KMS-11 (cell line): Measurements from ENCODE around the gene EFCAB6.

Experiments
- H2AFZ ChIP-seq: fragments of 200-600 bp; sonication (generic); 2 replicates; pipeline ENCODE4 v1.6.1; 2016; ENCODE audit warnings: antibody characterized with exemption, mixed run types, low read depth
- H3K27ac ChIP-seq: fragments of 200-600 bp; sonication (generic); 2 replicates; pipeline ENCODE4 v1.6.1; 2016; ENCODE audit warnings: mild to moderate bottlenecking, mixed run types
- H3K27me3 ChIP-seq: fragments of 200-600 bp; sonication (generic); 2 replicates; pipeline ENCODE4 v1.6.1; 2017; ENCODE audit warnings: mild to moderate bottlenecking, low read depth, mixed run types, moderate library complexity; ENCODE audit not compliant: insufficient read depth
- H3K36me3 ChIP-seq: fragments of 200-600 bp; sonication (generic); 2 replicates; pipeline ENCODE4 v1.6.1; 2017; ENCODE audit warnings: mild to moderate bottlenecking, mixed run types; ENCODE audit not compliant: insufficient read depth
- H3K4me1 ChIP-seq: fragments of 200-600 bp; sonication (generic); 2 replicates; pipeline ENCODE4 v1.6.1; 2016; ENCODE audit warnings: mild to moderate bottlenecking, low read depth, mixed run types; ENCODE audit not compliant: poor library complexity, severe bottlenecking
- H3K4me2 ChIP-seq: fragments of 200-600 bp; sonication (generic); 2 replicates; pipeline ENCODE4 v1.7.0; 2016; ENCODE audit warnings: mild to moderate bottlenecking, mixed run types
- H3K4me3 ChIP-seq: fragments of 200-600 bp; sonication (generic); IDR thresholded peaks from 2 replicates; pipeline ENCODE4 v1.6.1; 2017; ENCODE audit warnings: low read depth, low read length, mixed read lengths; ENCODE audit not compliant: insufficient read depth
- H3K79me2 ChIP-seq: fragments of 200-600 bp; sonication (generic); 2 replicates; pipeline ENCODE4 v1.6.1; 2016; ENCODE audit warnings: low read depth, mixed run types; ENCODE audit not compliant: insufficient read depth
- H3K9ac ChIP-seq: fragments of 200-600 bp; sonication (generic); 2 replicates; pipeline ENCODE4 v1.6.1; 2016; ENCODE audit warnings: mild to moderate bottlenecking, mixed run types
- H4K20me1 ChIP-seq: fragments of 200-600 bp; sonication (generic); 2 replicates; pipeline ENCODE4 v1.6.1; 2016; ENCODE audit warnings: mild to moderate bottlenecking, mixed run types; ENCODE audit not compliant: insufficient read depth
- CTCF ChIP-seq: fragments of 200-600 bp; sonication (generic); conservative IDR thresholded peaks from 2 replicates; pipeline ENCODE4 v1.6.1; 2017; ENCODE audit warnings: low read depth, mild to moderate bottlenecking, antibody characterized with exemption, low read length, moderate library complexity, mixed read lengths

Gene EFCAB6

DNA sequence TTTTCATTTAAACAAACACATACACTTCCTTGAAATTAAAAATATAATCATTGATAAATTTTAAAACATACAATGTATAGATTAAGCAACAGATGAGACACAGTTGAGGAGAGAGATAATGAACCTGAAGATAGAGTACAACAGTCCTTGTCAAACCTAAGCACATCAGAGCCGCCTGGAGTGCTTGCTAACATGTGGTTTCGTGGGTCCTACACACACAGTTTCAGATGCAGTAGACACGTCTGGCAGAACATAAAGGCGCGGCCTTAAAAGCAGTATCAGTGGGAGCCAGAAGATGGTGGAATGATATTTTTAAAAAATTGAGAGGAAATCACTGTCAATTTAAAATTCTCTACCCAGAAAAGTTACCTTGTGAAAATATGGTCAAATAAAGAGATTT is 265.9 kb downstream of the EFCAB6 start:
- H3K36me3 ChIP-seq = no peaks in the 10 kb centered on the region
- H3K27me3 ChIP-seq = peaks cover 2% of the 10 kb centered on the region; the same call in 1 of the 2 replicates
- H4K20me1 ChIP-seq = no peaks in the 10 kb centered on the region
- no peaks in the 10 kb centered on the region for H3K79me2 ChIP-seq
- H3K4me1 ChIP-seq = no peaks in the 10 kb centered on the region
- H2AFZ ChIP-seq = no peak overlapping the region
- no peak for TF ChIP-seq CTCF
- no peak overlapping the region for H3K4me3 ChIP-seq
- no peak overlapping the region for H3K4me2 ChIP-seq
- H3K9ac ChIP-seq = no peak overlapping the region
- H3K27ac ChIP-seq = no peak overlapping the region

- Histone ChIP-seq H3K4me3 (no peak overlapping the region), H3K9ac (no peak overlapping the region), H3K4me1 (no peaks in the 10 kb centered on the region), H3K4me2 (no peak overlapping the region), H3K79me2 (no peaks in the 10 kb centered on the region), H2AFZ (no peak overlapping the region), H3K36me3 (no peaks in the 10 kb centered on the region), H3K27ac (no peak overlapping the region), H3K27me3 (peaks cover 2% of the 10 kb centered on the region; the same call in 1 of the 2 replicates), H4K20me1 (no peaks in the 10 kb centered on the region)
- no peak for TF ChIP-seq CTCF
Observed at GRCh38 chr22:43544289-43544673, 267.8 kb downstream of the EFCAB6 start.

GRCh38 chr22:43543522-43544288 is 268.4 kb downstream of the EFCAB6 start:
- no peaks in the 10 kb centered on the region for H4K20me1 ChIP-seq
- H3K4me2 ChIP-seq = no peak overlapping the region
- no peaks in the 10 kb centered on the region for H3K79me2 ChIP-seq
- no peak overlapping the region for H3K27ac ChIP-seq
- no peak overlapping the region for H3K9ac ChIP-seq
- no peaks in the 10 kb centered on the region for H3K4me1 ChIP-seq
- no peaks in the 10 kb centered on the region for H3K36me3 ChIP-seq
- no peak for TF ChIP-seq CTCF
- no peak overlapping the region for H3K4me3 ChIP-seq
- no peak overlapping the region for H2AFZ ChIP-seq
- H3K27me3 ChIP-seq = peaks cover 2% of the 10 kb centered on the region; the same call in 1 of the 2 replicates

GRCh38 chr22:43542681-43543521 is 269.2 kb downstream of the EFCAB6 start:
- H3K4me2 ChIP-seq = no peak overlapping the region
- no peak overlapping the region for H3K27ac ChIP-seq
- no peaks in the 10 kb centered on the region for H3K79me2 ChIP-seq
- no peak for TF ChIP-seq CTCF
- H4K20me1 ChIP-seq = no peaks in the 10 kb centered on the region
- no peaks in the 10 kb centered on the region for H3K36me3 ChIP-seq
- H3K27me3 ChIP-seq = peaks cover 2% of the 10 kb centered on the region; the same call in 1 of the 2 replicates
- H3K4me1 ChIP-seq = no peaks in the 10 kb centered on the region
- H2AFZ ChIP-seq = no peak overlapping the region
- no peak overlapping the region for H3K4me3 ChIP-seq
- H3K9ac ChIP-seq = no peak overlapping the region
